ENCODE results near the gene PHYKPL.
A peak's percentile ranks its signal among the peaks of the same experiment; 100 is the strongest.

PHYKPL gene

DNA sequence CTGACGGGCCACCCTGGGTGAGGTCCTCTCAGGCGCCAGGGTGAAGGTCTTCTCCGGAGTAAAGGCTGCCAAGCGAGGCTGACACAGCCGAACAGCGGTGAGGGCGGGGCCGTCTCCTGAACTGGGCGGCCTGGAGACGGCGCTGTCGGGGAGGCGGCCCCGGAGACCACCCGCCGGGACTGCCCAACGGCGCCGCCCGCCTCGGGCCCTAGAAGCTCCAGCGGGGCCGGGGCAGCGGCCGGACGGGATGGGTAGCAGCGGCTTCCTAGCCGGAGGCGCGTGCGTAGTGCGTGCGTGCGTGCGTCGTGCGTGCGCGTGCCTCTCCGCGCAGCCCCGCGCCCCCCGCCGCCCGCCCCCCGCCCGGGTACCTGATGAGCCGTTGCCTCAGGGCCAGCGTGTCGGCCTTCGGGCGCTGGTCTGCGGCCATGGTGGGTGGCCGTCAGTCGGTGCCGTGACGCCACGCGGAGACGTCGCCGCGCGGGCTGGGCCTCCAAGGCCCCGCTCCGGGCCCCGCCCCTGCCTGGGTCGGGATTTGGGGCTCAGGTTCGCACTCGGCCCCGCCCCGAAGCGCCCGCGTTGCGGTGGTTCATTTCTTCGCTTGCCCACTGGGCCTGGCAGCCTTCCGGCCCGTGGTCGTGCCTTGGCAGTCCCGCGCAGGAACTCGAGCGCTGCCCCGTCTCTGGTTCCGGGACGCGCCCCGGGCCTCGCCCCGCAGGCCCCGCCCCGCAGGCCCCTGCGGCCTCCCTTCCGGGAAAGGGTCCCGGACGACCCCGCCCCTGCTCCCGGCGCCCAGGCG, at the start of gene PHYKPL:
Gene PHYKPL, minus strand, starts transcription at position 679 of the 796 bp plus-strand sequence. Its CDS starts 252 bp downstream, at position 427.
- TF ChIP-seq, protein P1, sequence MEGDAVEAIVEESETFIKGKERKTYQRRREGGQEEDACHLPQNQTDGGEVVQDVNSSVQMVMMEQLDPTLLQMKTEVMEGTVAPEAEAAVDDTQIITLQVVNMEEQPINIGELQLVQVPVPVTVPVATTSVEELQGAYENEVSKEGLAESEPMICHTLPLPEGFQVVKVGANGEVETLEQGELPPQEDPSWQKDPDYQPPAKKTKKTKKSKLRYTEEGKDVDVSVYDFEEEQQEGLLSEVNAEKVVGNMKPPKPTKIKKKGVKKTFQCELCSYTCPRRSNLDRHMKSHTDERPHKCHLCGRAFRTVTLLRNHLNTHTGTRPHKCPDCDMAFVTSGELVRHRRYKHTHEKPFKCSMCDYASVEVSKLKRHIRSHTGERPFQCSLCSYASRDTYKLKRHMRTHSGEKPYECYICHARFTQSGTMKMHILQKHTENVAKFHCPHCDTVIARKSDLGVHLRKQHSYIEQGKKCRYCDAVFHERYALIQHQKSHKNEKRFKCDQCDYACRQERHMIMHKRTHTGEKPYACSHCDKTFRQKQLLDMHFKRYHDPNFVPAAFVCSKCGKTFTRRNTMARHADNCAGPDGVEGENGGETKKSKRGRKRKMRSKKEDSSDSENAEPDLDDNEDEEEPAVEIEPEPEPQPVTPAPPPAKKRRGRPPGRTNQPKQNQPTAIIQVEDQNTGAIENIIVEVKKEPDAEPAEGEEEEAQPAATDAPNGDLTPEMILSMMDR (IDR thresholded peaks at IDR 0.05), result no peak

DNA sequence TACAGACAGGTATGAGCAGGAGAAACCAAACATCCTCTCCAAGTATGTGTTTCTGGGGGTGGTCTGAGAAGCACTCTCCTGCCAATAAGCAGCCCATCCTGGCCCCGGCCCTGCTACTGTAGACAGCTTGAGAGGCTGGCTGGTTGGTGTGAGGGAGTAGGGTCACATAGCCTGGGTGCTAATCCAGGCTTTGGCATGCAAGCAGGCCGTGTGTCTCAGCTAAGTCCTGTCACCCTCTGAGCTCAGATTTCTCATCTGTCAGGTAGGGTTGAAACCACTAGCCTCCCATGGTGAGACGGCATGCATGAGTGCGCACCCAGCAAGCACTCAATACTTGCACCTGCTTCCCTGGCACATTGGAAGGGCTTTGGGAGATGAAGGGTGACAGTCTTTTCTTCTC, 49.8 kb upstream of the PHYKPL start:
- TF ChIP-seq, protein P1 (IDR thresholded peaks at IDR 0.05), result no peak

DNA sequence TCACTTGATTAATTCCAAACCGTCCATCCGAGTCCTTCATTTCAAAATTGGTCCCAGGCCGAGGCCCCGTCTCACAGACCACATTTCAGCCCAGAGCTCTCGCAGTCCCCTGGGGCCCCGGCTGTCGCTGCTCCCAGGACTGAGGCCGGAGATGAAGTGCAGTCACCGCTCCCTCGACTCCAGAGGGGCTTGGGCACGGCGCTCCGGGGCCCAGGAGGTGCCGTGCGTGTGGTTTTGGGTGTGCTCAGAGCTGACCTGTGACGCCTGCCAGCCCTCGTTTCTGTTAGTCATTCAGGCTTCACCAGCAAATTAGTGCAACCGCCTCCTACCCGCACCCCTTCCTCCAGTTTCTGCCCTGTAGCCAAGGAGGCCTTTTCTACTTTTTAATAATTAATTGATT, 48.7 kb upstream of the PHYKPL start:
- TF ChIP-seq, protein P1 (IDR thresholded peaks at IDR 0.05), result no peak

DNA sequence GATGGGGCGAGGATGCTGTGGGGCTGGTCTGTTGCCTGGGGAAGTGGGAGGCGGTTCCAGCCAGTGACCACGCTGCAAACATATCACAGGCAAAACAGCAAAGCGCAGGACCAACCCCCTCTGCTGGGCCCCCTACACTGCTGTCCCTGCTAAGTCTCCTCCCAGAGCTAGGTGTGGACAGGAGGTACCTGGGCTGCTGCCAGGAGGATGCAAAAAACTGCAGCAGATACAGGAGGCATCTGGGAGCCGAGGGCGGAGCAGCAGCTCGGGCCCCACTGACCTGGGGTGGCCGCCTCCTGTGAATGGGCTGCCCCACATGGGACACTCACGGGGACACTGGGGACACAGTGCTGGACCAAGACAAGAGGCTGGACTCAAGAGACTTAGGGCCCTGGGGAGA, 48.0 kb upstream of the PHYKPL start:
- TF ChIP-seq, protein P1 (IDR thresholded peaks at IDR 0.05), result no peak

DNA sequence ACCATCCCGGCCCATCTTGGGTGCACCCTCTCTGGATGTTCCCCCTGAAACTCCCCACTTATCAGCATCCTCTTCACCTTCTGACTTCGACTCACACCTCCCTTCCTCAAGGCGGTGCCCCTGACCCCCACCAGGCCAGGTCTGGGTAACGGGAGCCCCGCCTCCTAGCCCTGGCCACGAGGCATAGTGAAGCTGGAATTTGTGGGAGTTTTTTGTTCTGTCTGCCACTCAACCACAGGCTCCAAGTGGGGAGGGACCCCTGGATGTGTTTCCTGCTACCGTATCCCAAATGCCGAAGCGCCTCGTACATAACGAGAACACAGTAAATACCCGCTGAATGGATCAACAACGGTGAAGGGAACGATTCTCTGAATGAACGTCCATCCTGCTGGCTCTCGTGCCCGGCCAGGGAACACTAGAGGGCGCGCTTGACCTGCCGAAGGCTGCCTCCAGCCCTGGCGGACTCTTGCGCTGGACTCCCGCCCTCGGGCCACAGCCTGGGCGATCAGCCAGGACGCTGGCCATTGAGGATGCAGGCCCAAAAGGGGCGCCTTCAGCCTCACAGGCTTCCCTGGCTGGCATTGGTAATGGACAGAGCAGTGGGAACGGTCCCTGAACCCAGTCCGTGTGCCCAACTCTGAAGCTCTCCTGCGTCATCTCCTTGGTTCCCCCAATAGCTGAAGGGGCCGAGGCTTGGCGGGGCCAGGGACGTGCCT, 47.3 kb upstream of the PHYKPL start:
- TF ChIP-seq, protein P1 (IDR thresholded peaks at IDR 0.05), result peak; percentile 94

DNA sequence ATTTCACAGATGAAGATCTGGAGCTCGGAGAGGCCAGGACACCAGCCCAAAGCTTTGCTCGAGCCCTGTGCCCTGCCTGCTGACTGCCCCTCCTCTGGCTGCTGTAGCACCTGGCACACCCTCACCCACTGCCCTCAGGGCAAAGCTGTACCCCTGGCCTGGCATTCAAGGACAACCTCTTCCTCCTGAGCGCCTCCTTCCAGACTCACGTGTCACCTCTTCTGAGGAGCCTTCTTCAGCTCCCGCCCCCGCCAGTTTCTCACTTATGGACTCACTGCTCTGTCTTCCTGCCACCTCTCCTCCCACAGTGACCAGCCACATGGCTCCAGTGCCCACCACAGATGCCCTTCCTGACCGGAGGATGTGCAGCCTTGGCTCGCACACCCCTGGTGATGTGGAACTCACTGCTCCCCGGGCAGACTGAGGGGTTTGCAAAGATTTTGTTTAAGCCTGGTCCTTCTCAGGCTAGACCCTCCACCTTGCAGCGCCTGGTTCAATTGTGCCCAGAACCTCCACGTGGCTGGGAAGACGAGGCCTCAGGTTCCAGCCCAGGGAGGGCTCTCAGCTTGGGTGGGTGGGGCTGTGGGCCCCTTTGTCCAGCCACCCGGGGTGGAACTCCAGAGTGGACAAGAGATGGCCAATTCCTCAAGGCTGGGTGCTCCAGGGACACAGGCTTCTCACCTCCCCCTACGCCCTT, 46.6 kb upstream of the PHYKPL start:
- TF ChIP-seq, protein P1 (IDR thresholded peaks at IDR 0.05), result no peak

DNA sequence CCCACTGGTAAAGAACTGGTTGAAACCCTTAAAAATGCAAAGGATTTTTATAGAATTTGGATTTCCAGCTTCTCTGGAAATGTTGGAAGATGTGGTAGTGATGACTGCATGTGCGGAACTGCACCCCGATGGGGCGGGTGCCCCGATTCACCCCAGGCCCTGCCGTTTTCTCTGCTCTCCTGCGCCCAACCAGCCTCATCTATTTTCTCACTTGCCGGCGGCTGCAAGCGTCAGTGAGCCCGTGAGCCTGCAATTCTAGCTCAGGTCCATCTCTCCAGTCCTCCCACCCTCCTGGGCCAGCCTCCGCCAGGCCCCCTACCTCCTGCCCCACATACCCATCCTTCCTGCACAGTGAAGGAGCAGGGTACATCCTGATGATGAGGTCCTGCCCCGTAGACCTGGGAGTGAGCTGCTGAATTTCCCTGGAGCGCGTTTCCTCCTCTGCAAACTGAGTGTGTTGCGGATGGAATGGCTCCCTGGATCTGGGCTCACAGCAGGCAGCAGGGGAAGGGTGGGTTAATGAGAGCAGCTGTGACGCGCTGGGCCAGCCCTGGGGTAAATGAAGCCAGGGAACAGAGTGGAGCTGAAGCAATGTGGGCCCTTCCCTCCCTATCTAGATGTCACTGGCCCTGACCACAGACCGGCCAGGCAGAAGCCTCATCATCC, 45.9 kb upstream of the PHYKPL start:
- TF ChIP-seq, protein P1 (IDR thresholded peaks at IDR 0.05), result no peak

All from LNCAP (cell line).